Measurements from ENCODE around the gene PNPLA5.

DNA sequence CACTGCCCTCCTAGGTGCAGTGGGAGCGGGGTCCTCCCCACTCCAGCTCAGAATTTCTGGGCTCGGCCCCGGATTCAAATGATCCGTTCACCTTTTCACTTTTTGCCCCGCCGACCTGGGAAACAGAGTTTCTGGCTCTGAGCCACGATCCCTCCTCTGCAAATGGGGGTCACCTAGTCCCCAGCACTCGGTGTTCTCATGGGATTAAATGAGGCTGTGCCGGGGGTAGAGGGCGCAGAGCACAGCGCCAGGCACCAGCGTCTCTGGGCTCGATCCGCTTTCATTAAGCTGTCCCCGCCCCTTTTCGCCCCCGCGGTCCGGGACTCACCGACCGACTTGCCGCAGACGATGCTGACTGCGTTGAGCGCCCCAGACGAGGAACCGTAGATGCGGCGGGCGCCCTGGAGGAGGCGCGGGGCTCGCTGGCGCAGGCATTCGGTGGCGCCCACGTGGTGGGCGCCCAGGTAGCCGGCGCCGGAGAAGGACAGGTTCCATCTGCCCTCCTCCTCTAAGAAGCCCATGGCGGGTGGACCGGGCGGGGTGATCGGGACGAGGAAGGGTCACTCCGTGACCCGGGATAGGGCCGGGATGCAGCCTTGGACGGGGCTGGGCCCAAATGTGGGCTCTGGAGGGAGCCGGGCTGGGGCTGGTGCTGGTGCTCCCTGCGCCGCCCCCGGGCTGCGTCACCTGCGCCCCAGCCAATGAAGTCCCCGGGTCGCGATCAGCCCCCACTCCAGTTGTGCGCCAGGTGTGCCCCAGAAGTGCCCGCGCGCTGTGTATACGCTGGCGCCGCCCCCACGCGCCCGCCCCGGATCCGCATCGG is at the start of gene PNPLA5:
- no peak for TF ChIP-seq CTCF (IDR thresholded peaks at IDR 0.05; ENCODE audit: borderline replicate concordance, extremely low read depth, low read length, poor library complexity, severe bottlenecking)
- no peak for TF ChIP-seq EZH2 (IDR thresholded peaks at IDR 0.05; ENCODE audit: borderline replicate concordance, low read depth, low read length, severe bottlenecking)
